H9 (cell line): ENCODE data around the gene NEAT1. TPM values are rescaled to one million over a fixed set of nuclear protein-coding genes. Genes with fewer than 3 reads are reported as not detected.

ENCODE experiments used
- DNase-seq: peaks from one replicate; pipeline ENCODE4 v3.0.0-alpha.2; 2017
- H2AFZ ChIP-seq: one replicate; pipeline ENCODE4 v1.6.1; 2013; ENCODE audit warnings: mild to moderate bottlenecking, low read length, control low read depth, moderate library complexity
- H2AK5ac ChIP-seq: 2 replicates; pipeline ENCODE4 v1.6.1; 2013; ENCODE audit warnings: low read length, control low read depth, mixed read lengths; ENCODE audit not compliant: insufficient read length
- H2BK120ac ChIP-seq: one replicate; pipeline ENCODE4 v1.6.1; 2013; ENCODE audit warnings: low read depth, mild to moderate bottlenecking, low read length, control low read depth, inconsistent platforms; ENCODE audit not compliant: poor library complexity, severe bottlenecking
- H2BK12ac ChIP-seq: 2 replicates; pipeline ENCODE4 v1.6.1; 2013; ENCODE audit warnings: low read length, control low read depth, mixed read lengths, low read depth; ENCODE audit not compliant: insufficient read length
- H2BK15ac ChIP-seq: 2 replicates; pipeline ENCODE4 v1.6.1; 2013; ENCODE audit warnings: low read depth, low read length, control low read depth
- H2BK20ac ChIP-seq: one replicate; pipeline ENCODE4 v1.6.1; 2013; ENCODE audit warnings: low read depth, mild to moderate bottlenecking, low read length, control low read depth, inconsistent platforms; ENCODE audit not compliant: poor library complexity, severe bottlenecking
- H2BK5ac ChIP-seq: 2 replicates; pipeline ENCODE4 v1.6.1; 2013; ENCODE audit warnings: low read length, control low read depth, mixed read lengths; ENCODE audit not compliant: insufficient read length
- H3K14ac ChIP-seq: 2 replicates; pipeline ENCODE4 v1.6.1; 2013; ENCODE audit warnings: low read length, control low read depth; ENCODE audit not compliant: insufficient read depth
- H3K18ac ChIP-seq: 2 replicates; pipeline ENCODE4 v1.6.1; 2013; ENCODE audit warnings: low read depth, mild to moderate bottlenecking, mixed read lengths, low read length, control low read depth; ENCODE audit not compliant: insufficient read length
- H3K23ac ChIP-seq: 2 replicates; pipeline ENCODE4 v1.6.1; 2013; ENCODE audit warnings: low read length, control low read depth, mixed read lengths, low read depth; ENCODE audit not compliant: insufficient read length
- H3K23me2 ChIP-seq: 2 replicates; pipeline ENCODE4 v1.6.1; 2013; ENCODE audit warnings: low read depth, mild to moderate bottlenecking, mixed read lengths, low read length, control low read depth; ENCODE audit not compliant: insufficient read length, poor library complexity, severe bottlenecking
- H3K27ac ChIP-seq: 2 replicates; pipeline ENCODE4 v1.5.1; 2013; ENCODE audit warnings: low read length, control low read depth, mixed read lengths, low read depth; ENCODE audit not compliant: insufficient read length
- H3K27me3 ChIP-seq: 2 replicates; pipeline ENCODE4 v1.6.1; 2013; ENCODE audit warnings: low read length, control low read depth, inconsistent platforms; ENCODE audit not compliant: insufficient read depth
- H3K4ac ChIP-seq: 2 replicates; pipeline ENCODE4 v1.6.1; 2013; ENCODE audit warnings: low read depth, mild to moderate bottlenecking, control low read depth, inconsistent platforms, low read length, moderate library complexity
- H3K4me1 ChIP-seq: 2 replicates; pipeline ENCODE4 v1.6.1; 2013; ENCODE audit warnings: low read length, control low read depth, inconsistent platforms; ENCODE audit not compliant: insufficient read depth
- H3K4me2 ChIP-seq: 2 replicates; pipeline ENCODE4 v1.6.1; 2013; ENCODE audit warnings: low read length, control low read depth, mixed read lengths; ENCODE audit not compliant: insufficient read length, insufficient read depth
- H3K56ac ChIP-seq: 2 replicates; pipeline ENCODE4 v1.6.1; 2013; ENCODE audit warnings: low read depth, mild to moderate bottlenecking, mixed read lengths, low read length, control low read depth; ENCODE audit not compliant: insufficient read length
- H3K79me1 ChIP-seq: 2 replicates; pipeline ENCODE4 v1.6.1; 2013; ENCODE audit warnings: low read depth, mild to moderate bottlenecking, moderate library complexity, low read length, control low read depth, inconsistent platforms; ENCODE audit not compliant: insufficient read depth, poor library complexity, severe bottlenecking
- H3K79me2 ChIP-seq: 2 replicates; pipeline ENCODE4 v1.6.1; 2013; ENCODE audit warnings: low read length, control low read depth, inconsistent platforms; ENCODE audit not compliant: insufficient read depth
- H3K9ac ChIP-seq: 2 replicates; pipeline ENCODE4 v1.6.1; 2013; ENCODE audit warnings: low read length, control low read depth, mixed read lengths; ENCODE audit not compliant: insufficient read length; ENCODE audit errors: extremely low read depth
- H3K9me3 ChIP-seq: one replicate; pipeline ENCODE4 v1.6.1; 2013; ENCODE audit warnings: low read depth, low read length, inconsistent platforms; ENCODE audit not compliant: control insufficient read depth
- H3T11ph ChIP-seq: one replicate; pipeline ENCODE4 v1.6.1; 2013; ENCODE audit warnings: mild to moderate bottlenecking, low read length, control low read depth, inconsistent platforms
- H4K20me1 ChIP-seq: one replicate; pipeline ENCODE4 v1.6.1; 2013; ENCODE audit not compliant: control insufficient read depth, insufficient read length, insufficient read depth
- H4K5ac ChIP-seq: 2 replicates; pipeline ENCODE4 v1.6.1; 2013; ENCODE audit warnings: low read depth, mild to moderate bottlenecking, mixed read lengths, low read length, control low read depth; ENCODE audit not compliant: insufficient read length
- H4K8ac ChIP-seq: replicated peaks from 2 replicates; pipeline ENCODE4 v1.6.1; 2013; ENCODE audit warnings: low read length, control low read depth, mixed read lengths, low read depth; ENCODE audit not compliant: insufficient read length
- H4K91ac ChIP-seq: 2 replicates; pipeline ENCODE4 v1.6.1; 2013; ENCODE audit warnings: low read depth, mild to moderate bottlenecking, moderate library complexity, mixed read lengths, low read length, control low read depth; ENCODE audit not compliant: insufficient read length
- H3K27ac Mint-ChIP-seq, 3 experiments: 2 replicates in 2 of 3; 3 replicates in 1 of 3; pipeline ENCODE4 v1.8.0; 2020 to 2021; ENCODE audit warnings: mixed read lengths in 3 of 3, mild to moderate bottlenecking in 1 of 3, moderate library complexity in 1 of 3
- H3K27me3 Mint-ChIP-seq: 2 replicates; pipeline ENCODE4 v1.8.0; 2021; ENCODE audit warnings: low read depth, mild to moderate bottlenecking, moderate library complexity, mixed read lengths
- H3K36me3 Mint-ChIP-seq, 3 experiments: 2 replicates in 2 of 3; 3 replicates in 1 of 3; pipeline ENCODE4 v1.8.0; 2020 to 2021; ENCODE audit warnings: low read depth in 3 of 3, mixed read lengths in 3 of 3; ENCODE audit not compliant: insufficient read depth in 1 of 3
- H3K4me1 Mint-ChIP-seq, 2 experiments: 2 replicates each; pipeline ENCODE4 v1.8.0; 2020; ENCODE audit warnings: mixed read lengths in 2 of 2
- H3K4me3 Mint-ChIP-seq, 2 experiments: 2 replicates in 1 of 2; 3 replicates in 1 of 2; pipeline ENCODE4 v1.8.0; 2020 to 2021; ENCODE audit warnings: mild to moderate bottlenecking in 2 of 2, mixed read lengths in 2 of 2, moderate library complexity in 1 of 2
- H3K9me3 Mint-ChIP-seq, 2 experiments: 2 replicates in 1 of 2; 3 replicates in 1 of 2; pipeline ENCODE4 v1.8.0; 2020; ENCODE audit warnings: mild to moderate bottlenecking in 2 of 2, mixed read lengths in 2 of 2, moderate library complexity in 1 of 2
- WGBS: extraction: QIAGEN DNeasy Blood & Tissue Kit; methylation state at CpG from one replicate; pipeline ENCODE4 v1.1.7; 2013; ENCODE audit warnings: missing lambda C conversion rate, low lambda C conversion rate, mixed read lengths; ENCODE audit not compliant: insufficient read length; ENCODE audit errors: extremely low coverage; 5-methylcytosine and 5-hydroxymethylcytosine counted together
- total RNA-seq: library from RNA; stranded (reverse); gene quantifications from 2 replicates; pipeline ENCODE4 v1.2.1, GENCODE V29; 2021
- TF ChIP-seq, protein P1 (sequence below): fragments of 200-600 bp; sonication (generic); conservative IDR thresholded peaks from 3 replicates; pipeline ENCODE4 v1.8.0; 2021; ENCODE audit warnings: antibody characterized with exemption, mild to moderate bottlenecking

The NEAT1 gene
- total RNA-seq, 1 experiment from 2014 or later: 12.7 TPM

DNA sequence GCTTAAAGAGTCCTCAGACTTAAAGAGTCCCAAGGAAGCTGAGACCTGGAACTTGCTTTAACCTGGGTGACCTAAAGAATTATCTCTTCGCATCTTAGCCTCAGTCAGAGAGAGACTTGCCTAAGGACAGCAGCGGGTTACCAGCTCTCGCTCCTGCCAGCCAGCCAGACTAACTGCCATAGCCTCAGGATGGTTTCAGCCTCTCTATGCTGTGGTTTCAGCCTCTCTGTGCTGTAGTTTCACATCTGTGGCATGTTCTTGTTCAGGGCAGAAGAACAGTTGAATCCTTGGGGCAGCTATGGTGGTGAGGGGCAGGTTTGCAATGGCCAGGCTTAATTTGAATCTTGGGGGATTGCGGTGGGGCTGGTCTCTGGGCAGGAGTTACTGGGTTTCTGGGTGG lies 33.9 kb upstream of the NEAT1 start:
- H3K79me2 ChIP-seq: no peaks in the 10 kb centered on the region
- no peak overlapping the region for H2BK120ac ChIP-seq
- H3K27me3 Mint-ChIP-seq: peaks cover 3% of the 10 kb centered on the region; the same call in 1 of the 2 replicates
- H3K9me3 ChIP-seq: no peaks in the 10 kb centered on the region
- no peak overlapping the region for H3K56ac ChIP-seq
- no peak overlapping the region for H3K4ac ChIP-seq
- H3K4me3 Mint-ChIP-seq: peak overlapping the region in 1 of 2 experiments; percentile 18; a peak in 1 of 5 replicates
- H3K9ac ChIP-seq: no peak overlapping the region
- peaks cover 2% of the 10 kb centered on the region for H4K20me1 ChIP-seq
- no peak overlapping the region for H2AK5ac ChIP-seq
- no peak overlapping the region for H2BK15ac ChIP-seq
- TF ChIP-seq, protein P1, sequence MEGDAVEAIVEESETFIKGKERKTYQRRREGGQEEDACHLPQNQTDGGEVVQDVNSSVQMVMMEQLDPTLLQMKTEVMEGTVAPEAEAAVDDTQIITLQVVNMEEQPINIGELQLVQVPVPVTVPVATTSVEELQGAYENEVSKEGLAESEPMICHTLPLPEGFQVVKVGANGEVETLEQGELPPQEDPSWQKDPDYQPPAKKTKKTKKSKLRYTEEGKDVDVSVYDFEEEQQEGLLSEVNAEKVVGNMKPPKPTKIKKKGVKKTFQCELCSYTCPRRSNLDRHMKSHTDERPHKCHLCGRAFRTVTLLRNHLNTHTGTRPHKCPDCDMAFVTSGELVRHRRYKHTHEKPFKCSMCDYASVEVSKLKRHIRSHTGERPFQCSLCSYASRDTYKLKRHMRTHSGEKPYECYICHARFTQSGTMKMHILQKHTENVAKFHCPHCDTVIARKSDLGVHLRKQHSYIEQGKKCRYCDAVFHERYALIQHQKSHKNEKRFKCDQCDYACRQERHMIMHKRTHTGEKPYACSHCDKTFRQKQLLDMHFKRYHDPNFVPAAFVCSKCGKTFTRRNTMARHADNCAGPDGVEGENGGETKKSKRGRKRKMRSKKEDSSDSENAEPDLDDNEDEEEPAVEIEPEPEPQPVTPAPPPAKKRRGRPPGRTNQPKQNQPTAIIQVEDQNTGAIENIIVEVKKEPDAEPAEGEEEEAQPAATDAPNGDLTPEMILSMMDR: no peak
- H3K79me1 ChIP-seq: no peaks in the 10 kb centered on the region
- H3K9me3 Mint-ChIP-seq: no peaks in the 10 kb centered on the region
- H3K23me2 ChIP-seq: no peaks in the 10 kb centered on the region
- no peak overlapping the region for H2BK12ac ChIP-seq
- peaks cover 0 to 8% (median 5%) of the 10 kb centered on the region in 3 experiments; a peak in 4 of 7 replicates for H3K36me3 Mint-ChIP-seq
- no peak overlapping the region for H2AFZ ChIP-seq
- H3T11ph ChIP-seq: no peak overlapping the region
- no peak overlapping the region for H3K18ac ChIP-seq
- no peak overlapping the region for H3K23ac ChIP-seq
- H3K4me2 ChIP-seq: no peak overlapping the region
- no peaks in the 10 kb centered on the region for H3K27me3 ChIP-seq
- DNase-seq: no peak
- no peak overlapping the region for H4K5ac ChIP-seq
- H2BK20ac ChIP-seq: no peak overlapping the region
- no peak overlapping the region for H3K14ac ChIP-seq
- H3K27ac ChIP-seq: no peak overlapping the region
- no peak overlapping the region for H2BK5ac ChIP-seq
- H4K8ac ChIP-seq: no peak overlapping the region
- H3K4me1 Mint-ChIP-seq: peaks cover 11 to 15% of the 10 kb centered on the region in 2 experiments
- H3K4me1 ChIP-seq: no peaks in the 10 kb centered on the region; the same call in 1 of the 2 replicates
- H4K91ac ChIP-seq: no peak overlapping the region
- no CpG with 5 or more reads among the region's 4 CpGs for WGBS
- H3K27ac Mint-ChIP-seq: no peak overlapping the region
